ENCODE results near the gene NDUFA8. TPM values are rescaled to one million over a fixed set of nuclear protein-coding genes. Genes with fewer than 3 reads are reported as not detected.

The NDUFA8 gene
- polyA plus RNA-seq, 1 experiment = 52.4 TPM

DNA sequence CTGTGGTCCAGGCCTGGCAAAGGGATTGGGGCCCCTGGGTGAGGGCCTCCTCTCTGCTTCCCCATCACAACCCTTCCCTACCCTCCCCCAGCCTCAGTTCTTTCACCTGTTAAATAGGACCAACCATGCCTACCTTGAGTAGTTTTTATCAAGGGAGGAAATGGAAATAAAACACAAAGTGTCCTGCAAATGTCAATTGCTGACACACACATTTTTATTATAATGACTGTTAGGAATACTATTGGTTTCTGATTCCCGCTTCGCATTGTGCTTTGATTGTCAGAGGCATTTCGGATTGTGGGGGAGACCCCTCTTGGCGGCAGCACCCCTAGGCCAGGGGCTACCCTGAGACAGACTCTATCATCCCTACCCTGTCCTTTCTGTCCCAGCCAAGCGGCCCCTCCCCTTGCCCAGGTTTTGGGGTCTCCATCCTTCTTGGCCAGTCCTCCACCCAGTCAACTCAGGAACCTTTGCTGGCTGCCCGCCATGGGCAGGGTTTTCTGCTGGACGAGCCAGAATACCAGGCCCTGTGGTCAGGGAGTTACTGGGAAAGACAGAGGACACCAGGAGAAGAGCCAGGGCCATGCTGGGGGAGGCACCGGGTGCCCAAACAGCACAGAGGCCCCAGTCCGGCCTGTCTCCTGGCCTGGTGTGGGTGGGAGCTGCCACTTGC is 48.0 kb downstream of the NDUFA8 start:
- Histone ChIP-seq H3K36me3 (ENCODE audit: control insufficient read depth, insufficient read depth, low read length) (no peaks in the 10 kb centered on the region), H3K27me3 (ENCODE audit: control insufficient read depth, insufficient read depth, low read length) (peaks cover 16% of the 10 kb centered on the region), H3K4me3 (ENCODE audit: low read depth, low read length) (no peak overlapping the region)
- CTCF ChIA-PET = interaction anchor here (0.7 to 9.3 kb wide), 4 partner anchors 12 to 387 kb away, joined by 3 to 100 read pairs (median 26); no protein-coding TSS in a partner anchor
- no peak for DNase-seq (ENCODE audit: low read depth)
- POLR2A ChIA-PET = no interaction called here
- TF ChIP-seq, protein P1, sequence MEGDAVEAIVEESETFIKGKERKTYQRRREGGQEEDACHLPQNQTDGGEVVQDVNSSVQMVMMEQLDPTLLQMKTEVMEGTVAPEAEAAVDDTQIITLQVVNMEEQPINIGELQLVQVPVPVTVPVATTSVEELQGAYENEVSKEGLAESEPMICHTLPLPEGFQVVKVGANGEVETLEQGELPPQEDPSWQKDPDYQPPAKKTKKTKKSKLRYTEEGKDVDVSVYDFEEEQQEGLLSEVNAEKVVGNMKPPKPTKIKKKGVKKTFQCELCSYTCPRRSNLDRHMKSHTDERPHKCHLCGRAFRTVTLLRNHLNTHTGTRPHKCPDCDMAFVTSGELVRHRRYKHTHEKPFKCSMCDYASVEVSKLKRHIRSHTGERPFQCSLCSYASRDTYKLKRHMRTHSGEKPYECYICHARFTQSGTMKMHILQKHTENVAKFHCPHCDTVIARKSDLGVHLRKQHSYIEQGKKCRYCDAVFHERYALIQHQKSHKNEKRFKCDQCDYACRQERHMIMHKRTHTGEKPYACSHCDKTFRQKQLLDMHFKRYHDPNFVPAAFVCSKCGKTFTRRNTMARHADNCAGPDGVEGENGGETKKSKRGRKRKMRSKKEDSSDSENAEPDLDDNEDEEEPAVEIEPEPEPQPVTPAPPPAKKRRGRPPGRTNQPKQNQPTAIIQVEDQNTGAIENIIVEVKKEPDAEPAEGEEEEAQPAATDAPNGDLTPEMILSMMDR (IDR thresholded peaks at IDR 0.05; ENCODE audit: insufficient read depth, low read depth, low read length) = no peak

- TF ChIP-seq, protein P1 (IDR thresholded peaks at IDR 0.05; ENCODE audit: insufficient read depth, low read depth, low read length) = no peak
- POLR2A ChIA-PET = no interaction called here
- no peak overlapping the region for H3K4me3 ChIP-seq (ENCODE audit: low read depth, low read length)
- CTCF ChIA-PET = interaction anchor here (5.6 to 9.3 kb wide), 2 partner anchors 12 to 13 kb away, joined by 40 to 100 read pairs; no protein-coding TSS in a partner anchor
- no peaks in the 10 kb centered on the region for H3K36me3 ChIP-seq (ENCODE audit: control insufficient read depth, insufficient read depth, low read length)
- peaks cover 16% of the 10 kb centered on the region for H3K27me3 ChIP-seq (ENCODE audit: control insufficient read depth, insufficient read depth, low read length)
- no peak for DNase-seq (ENCODE audit: low read depth)
Observed at GRCh38 chr9:122110100-122110833, 49.3 kb downstream of the NDUFA8 start.

GRCh38 chr9:122109035-122109813 is 50.4 kb downstream of the NDUFA8 start:
- TF ChIP-seq, protein P1 (IDR thresholded peaks at IDR 0.05; ENCODE audit: insufficient read depth, low read depth, low read length) = no peak
- ChIA-PET POLR2A (no interaction called here), CTCF (interaction anchor here (1.3 to 9.3 kb wide), 3 partner anchors 11 to 241 kb away, joined by 4 to 100 read pairs (median 40); no protein-coding TSS in a partner anchor)
- DNase-seq (ENCODE audit: low read depth) = no peak
- Histone ChIP-seq H3K36me3 (ENCODE audit: control insufficient read depth, insufficient read depth, low read length) (no peaks in the 10 kb centered on the region), H3K27me3 (ENCODE audit: control insufficient read depth, insufficient read depth, low read length) (peaks cover 9% of the 10 kb centered on the region), H3K4me3 (ENCODE audit: low read depth, low read length) (no peak overlapping the region)

- POLR2A ChIA-PET = interaction anchor here (0.6 kb wide), 1 partner anchor 275 kb away, joined by 16 read pairs; no protein-coding TSS in a partner anchor
- no peak overlapping the region for H3K4me3 ChIP-seq (ENCODE audit: low read depth, low read length)
- H3K27me3 ChIP-seq (ENCODE audit: control insufficient read depth, insufficient read depth, low read length) = no peaks in the 10 kb centered on the region
- H3K36me3 ChIP-seq (ENCODE audit: control insufficient read depth, insufficient read depth, low read length) = no peaks in the 10 kb centered on the region
- TF ChIP-seq, protein P1 (IDR thresholded peaks at IDR 0.05; ENCODE audit: insufficient read depth, low read depth, low read length) = no peak
- CTCF ChIA-PET = interaction anchor here (1.1 to 9.3 kb wide), 6 partner anchors 8 to 243 kb away, joined by 3 to 100 read pairs (median 6); no protein-coding TSS in a partner anchor
- no peak for DNase-seq (ENCODE audit: low read depth)
Observed at GRCh38 chr9:122107291-122107805, 52.2 kb downstream of the NDUFA8 start.

All from BJ (cell line).